ENCODE measurements around the gene ADAMTS1.

The ADAMTS1 gene

GRCh38 chr21:26811482-26811881, 33.7 kb downstream of the ADAMTS1 start:
- DNase-seq, result no peak

DNA sequence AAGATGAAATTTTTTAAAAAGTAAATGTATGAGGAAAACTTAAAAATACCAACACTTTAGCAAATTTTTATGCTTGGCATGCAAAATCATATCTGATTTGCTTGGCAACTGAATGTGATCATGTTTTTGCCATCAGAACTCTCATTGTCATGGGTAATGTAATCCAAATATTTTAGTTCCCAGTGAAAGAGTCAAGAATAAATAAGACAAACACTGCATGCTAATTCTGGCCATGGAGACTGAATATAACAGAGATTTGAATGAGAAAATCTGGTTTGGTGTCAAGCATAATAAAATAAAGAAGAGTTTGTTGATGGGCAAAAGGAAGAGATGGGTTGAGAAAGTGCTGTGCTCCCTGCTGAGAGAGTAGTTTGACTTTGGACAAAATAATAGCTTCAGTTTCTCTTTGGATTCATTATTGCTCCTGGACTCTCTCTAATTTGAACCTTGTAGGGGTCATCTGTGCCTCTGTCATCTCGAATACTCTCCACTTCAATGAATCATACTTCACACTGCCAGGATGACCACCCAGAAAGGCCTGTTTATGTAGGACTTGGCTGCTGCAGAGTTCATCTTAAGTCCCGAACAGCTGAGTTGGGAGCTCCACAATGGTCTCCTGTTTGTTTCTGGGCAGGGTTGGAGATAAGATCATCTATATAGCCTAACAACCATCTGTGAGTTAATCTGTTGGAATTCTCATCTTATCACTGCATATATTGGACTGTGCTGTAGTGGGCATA, 34.4 kb downstream of the ADAMTS1 start:
- no peak for DNase-seq

GRCh38 chr21:26810266-26810665, 34.9 kb downstream of the ADAMTS1 start:
- DNase-seq, result no peak

DNA sequence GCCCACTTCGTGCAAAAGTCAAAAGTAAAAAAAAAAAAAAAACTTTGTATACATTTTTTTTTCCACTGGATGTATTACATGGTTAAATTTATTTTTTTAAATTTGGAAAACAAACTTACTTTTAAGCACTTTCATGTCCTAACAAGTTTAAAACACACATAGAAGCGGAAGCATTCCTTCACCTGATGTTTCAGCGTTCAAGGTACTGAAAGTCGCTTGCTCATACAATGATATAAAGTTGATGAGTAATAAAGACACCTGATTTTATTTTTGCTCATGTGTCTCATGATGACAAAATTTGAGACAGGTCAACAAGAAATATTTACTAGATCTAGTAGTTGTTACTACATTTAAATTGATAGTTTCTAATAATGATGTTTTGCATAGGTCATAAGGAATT, 35.5 kb downstream of the ADAMTS1 start:
- DNase-seq, result no peak

DNA sequence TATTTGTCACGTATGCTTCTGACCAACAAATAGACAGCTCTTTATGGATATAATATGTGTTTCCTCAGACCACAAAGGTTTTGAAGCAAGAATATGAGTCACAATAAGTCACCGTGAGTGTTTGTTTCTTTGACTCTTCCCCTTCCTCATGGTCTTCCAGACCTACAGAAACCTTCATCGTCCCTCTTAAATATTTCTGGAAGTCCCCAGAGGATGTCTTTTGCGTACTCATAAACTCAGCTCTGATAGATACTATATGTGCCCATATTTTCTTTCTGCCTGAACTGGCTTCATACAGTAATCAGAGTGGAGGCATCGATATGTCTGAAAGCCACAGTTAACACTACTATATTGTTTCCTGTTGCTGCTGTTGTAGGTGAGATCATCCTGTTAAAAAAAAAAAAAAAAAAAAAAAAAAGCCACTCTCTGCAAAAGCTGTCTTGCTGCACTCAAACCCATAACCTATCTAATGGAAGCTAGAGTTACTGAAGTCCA, 38.4 kb downstream of the ADAMTS1 start:
- no peak for DNase-seq

DNA sequence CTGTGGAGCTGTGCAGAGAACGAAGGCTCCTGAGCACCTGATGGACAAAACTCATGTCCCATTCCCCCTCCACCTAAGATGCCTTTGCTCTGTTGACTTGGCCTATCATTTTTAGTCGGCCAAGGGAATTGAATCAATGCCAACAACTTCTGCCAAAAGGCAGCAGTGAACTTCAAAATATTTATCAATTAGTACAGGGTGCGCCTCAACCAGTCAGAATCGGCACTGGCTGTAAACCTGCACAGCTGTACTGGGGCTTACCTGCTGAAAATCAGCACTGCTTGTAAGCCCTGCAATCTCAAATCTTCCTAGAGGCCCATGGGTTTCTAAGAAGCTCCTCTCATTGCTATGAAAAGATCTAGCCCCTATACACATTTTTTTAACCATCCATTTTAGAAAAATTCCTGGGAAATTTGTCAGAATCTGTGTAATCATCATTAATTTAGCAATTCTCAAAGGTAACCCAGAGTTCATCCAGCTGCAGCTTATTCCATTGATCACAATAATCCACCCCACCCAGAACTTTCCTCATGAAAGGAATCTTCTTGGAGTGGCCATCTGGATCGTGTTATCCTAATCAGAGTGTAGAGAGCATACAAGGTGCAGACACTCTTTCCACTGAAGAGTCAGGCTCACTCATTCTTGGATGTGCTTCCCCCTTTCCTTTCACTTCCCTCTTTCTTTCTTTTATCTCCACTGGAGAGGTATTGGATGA, 40.2 kb downstream of the ADAMTS1 start:
- DNase-seq, result no peak

- DNase-seq, result no peak
These were observed 43.7 kb downstream of the ADAMTS1 start for GRCh38 chr21:26801498-26801897.

GRCh38 chr21:26800970-26801431, 44.2 kb downstream of the ADAMTS1 start:
- DNase-seq, result no peak

- no peak for DNase-seq
These were observed 44.8 kb downstream of the ADAMTS1 start for GRCh38 chr21:26800455-26800854.

GRCh38 chr21:26800001-26800400, 45.2 kb downstream of the ADAMTS1 start:
- no peak for DNase-seq

- DNase-seq, result no peak
These were observed 46.1 kb downstream of the ADAMTS1 start for GRCh38 chr21:26798856-26799751.

DNA sequence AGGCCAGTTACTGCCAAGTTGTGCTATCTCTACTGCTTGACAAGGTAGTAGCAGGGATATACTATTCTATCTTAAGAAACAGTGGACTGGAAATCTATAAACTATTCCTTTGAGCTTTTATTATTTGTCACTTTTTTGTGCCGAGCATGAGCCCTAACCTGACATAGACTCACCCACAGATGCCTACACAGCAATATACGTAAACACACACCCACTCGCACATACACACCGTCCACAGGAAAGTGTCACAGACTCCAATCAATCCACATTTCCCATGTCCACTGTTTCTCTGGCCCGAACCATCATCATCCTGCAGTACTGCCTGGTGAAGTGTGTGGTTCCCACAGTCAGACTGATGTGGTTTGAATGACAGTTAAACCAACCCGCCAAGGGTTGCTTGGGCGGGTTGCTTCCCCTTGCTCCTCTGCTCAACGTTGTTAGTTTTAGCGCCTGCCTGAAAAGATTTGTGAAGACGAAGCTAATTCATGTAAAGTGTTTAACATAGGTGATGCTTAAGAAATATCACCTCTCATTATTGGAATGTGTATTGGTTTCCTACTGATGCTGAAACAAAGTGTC, 47.2 kb downstream of the ADAMTS1 start:
- DNase-seq, result no peak

DNA sequence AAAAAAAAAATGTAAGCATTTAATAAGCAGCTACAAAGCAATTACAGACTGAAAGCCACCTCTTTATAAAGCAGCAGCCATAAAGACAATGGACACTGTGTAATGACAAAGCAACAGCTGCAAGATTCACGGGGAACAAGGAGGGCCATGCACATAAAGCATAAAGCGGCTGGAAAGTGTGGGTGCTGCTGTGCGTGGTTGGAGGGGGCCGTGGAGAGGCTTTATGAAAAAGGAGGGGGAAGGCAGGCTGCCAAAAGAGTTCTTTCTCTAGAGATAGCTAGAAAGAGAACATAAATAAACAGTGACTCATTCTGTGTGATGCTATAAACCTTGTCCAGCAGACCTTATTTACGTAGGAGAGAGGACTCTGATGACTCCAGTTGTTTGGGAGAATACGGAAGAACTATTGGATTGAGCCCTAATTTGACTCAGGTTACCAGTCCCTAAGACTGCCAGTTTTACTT, 49.3 kb downstream of the ADAMTS1 start:
- DNase-seq, result no peak

- no peak for DNase-seq
These were observed 49.8 kb downstream of the ADAMTS1 start for GRCh38 chr21:26795412-26795805.

DNA sequence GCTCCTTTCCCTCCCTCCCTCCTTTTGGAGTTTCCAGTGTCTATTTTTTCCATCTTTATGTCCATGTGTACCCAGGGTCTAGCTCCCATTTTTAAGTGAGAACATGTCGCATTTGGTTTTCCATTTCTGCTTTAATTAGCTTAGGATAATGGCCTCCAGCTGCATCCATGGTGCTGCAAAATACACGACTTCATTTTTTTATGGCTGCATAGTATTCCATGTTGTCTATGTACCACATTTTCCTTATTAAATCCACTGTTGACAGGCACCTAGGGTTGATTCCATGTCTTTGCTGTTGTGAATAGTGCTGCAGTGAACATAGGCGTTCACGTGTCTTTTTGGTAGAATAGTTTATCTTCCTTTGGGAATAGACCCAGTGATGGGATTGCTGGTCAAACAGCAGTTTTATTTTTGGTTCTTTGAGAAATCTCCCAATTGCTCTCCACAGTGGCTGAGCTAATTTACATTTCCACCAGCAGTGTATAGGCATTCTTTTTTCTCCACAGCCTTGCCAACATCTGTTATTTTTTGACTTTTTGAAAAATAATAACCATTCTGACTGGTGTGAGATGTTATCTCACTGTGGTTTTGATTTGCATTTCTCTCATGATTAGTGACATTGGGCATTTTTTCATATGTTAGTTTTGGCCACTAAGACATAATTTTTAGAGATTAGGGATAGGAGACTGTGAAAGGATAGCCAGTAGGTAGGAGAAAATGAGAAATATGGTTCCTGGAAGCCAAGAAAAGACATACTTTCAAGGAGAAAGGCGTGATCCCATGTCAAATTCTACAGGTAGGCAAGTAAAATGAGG, 50.4 kb downstream of the ADAMTS1 start:
- no peak for DNase-seq

GRCh38 chr21:26790296-26790695, 54.9 kb downstream of the ADAMTS1 start:
- no peak for DNase-seq

DNA sequence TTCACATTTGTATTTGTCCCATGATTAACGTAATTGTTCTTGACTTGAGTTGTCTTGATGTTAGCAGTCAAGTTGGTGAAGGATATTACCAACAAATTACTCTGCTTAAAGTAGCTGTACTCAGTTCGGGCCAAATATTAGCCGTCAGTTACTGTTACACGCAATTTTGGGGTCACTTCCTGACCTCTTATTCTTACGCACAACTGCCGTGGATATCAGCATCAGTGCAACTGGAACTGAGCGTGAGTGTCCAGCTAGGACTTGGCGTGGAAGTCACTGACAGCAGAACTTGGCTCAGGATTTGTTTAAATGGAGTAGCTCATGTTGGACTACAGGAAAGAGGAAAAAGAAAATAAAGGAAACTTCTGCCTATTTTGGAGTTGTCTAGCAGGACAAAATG, 56.4 kb downstream of the ADAMTS1 start:
- no peak for DNase-seq
